Glomerular visceral epithelial cell (primary cell): Measurements from ENCODE around the gene NPPC.

Source experiments
- DNase-seq: peaks from one replicate; pipeline ENCODE4 v3.0.0-alpha.2; 2016; ENCODE audit errors: extremely low spot score

The NPPC gene

GRCh38 chr2:231935207-231935524, 9.0 kb upstream of the NPPC start:
- peak; percentile 13 for DNase-seq

- DNase-seq: no peak
These were observed 8.4 kb upstream of the NPPC start for GRCh38 chr2:231934441-231935206.

- DNase-seq: no peak
These were observed 7.8 kb upstream of the NPPC start for GRCh38 chr2:231933916-231934401.

- DNase-seq: peak; percentile 44
These were observed 7.1 kb upstream of the NPPC start for GRCh38 chr2:231932985-231933915.

GRCh38 chr2:231932711-231932970, 6.4 kb upstream of the NPPC start:
- peak; percentile 71 for DNase-seq

GRCh38 chr2:231931481-231931915, 5.3 kb upstream of the NPPC start:
- DNase-seq: no peak

- DNase-seq: no peak
These were observed 4.5 kb upstream of the NPPC start for GRCh38 chr2:231930593-231931281.

GRCh38 chr2:231929961-231930592, 3.9 kb upstream of the NPPC start:
- no peak for DNase-seq

GRCh38 chr2:231928901-231929725, 2.9 kb upstream of the NPPC start:
- no peak for DNase-seq

- peak; percentile 17 for DNase-seq
These were observed 2.3 kb upstream of the NPPC start for GRCh38 chr2:231928481-231928880.

GRCh38 chr2:231927566-231927890, 1.3 kb upstream of the NPPC start:
- DNase-seq: no peak

- peak; percentile 29 for DNase-seq
These were observed 767 bp upstream of the NPPC start for GRCh38 chr2:231926761-231927565.

- peak; percentile 86 for DNase-seq
These were observed 655 bp downstream of the NPPC start for GRCh38 chr2:231925303-231926179.

- DNase-seq: no peak
These were observed 1.3 kb downstream of the NPPC start for GRCh38 chr2:231924889-231925275.

- DNase-seq: no peak
These were observed 2.0 kb downstream of the NPPC start for GRCh38 chr2:231923951-231924888.

- DNase-seq: no peak
These were observed 3.2 kb downstream of the NPPC start for GRCh38 chr2:231923010-231923344.

- DNase-seq: no peak
These were observed 3.7 kb downstream of the NPPC start for GRCh38 chr2:231922311-231923009.

GRCh38 chr2:231920795-231921194, 5.4 kb downstream of the NPPC start:
- no peak for DNase-seq
